T-cell (primary cell): ENCODE measurements around the gene USP8. TPM values are rescaled to one million over a fixed set of nuclear protein-coding genes. Genes with fewer than 3 reads are reported as not detected.

Source experiments
- ATAC-seq, 4 experiments: fragments of 200-7000 bp in 3 of 4; fragments of 150-1000 bp in 1 of 4; cut with Tn5 transposase; replicated peaks in 1 of 4; 1 replicate in 3 of 4; 2 replicates in 1 of 4; pipeline ENCODE4 v1.10.0; 2021; ENCODE audit warnings: moderate library complexity in 3 of 4, mild to moderate bottlenecking in 2 of 4, moderate number of reproducible peaks in 1 of 4
- CTCF ChIA-PET, 2 donors: fragments of 300-600 bp; sonication (Branson Sonifier 250); formaldehyde crosslinking; loops; one replicate each; lab custom pipeline; 2022; ENCODE audit warnings: antibody characterized with exemption in 2 of 2; lab: Charles Lee
- POLR2A ChIA-PET, 2 donors: fragments of 300-600 bp; sonication (Branson Sonifier 250); formaldehyde crosslinking; loops; one replicate each; lab custom pipeline; 2022; ENCODE audit warnings: antibody characterized with exemption in 2 of 2; lab: Charles Lee
- DNase-seq, 35 experiments: peaks; one replicate each; pipeline versions ENCODE4 v3.0.0 to v3.0.0-alpha.2; 2013 to 2023
- H3K27ac ChIP-seq: one replicate; pipeline ENCODE4 v1.5.1; 2013; ENCODE audit warnings: low read length
- H3K27me3 ChIP-seq, 2 experiments: replicated peaks in 1 of 2; 1 replicate in 1 of 2; 2 replicates in 1 of 2; pipeline versions ENCODE4 v1.6.1 to v1.7.0; 2013; ENCODE audit warnings: low read length in 1 of 2, mixed read lengths in 1 of 2; ENCODE audit not compliant: control insufficient read depth in 2 of 2, insufficient read depth in 2 of 2; ENCODE audit errors: extremely low read depth in 1 of 2
- H3K36me3 ChIP-seq, 2 donors: 1 replicate in 1 of 2; 2 replicates in 1 of 2; pipeline versions ENCODE4 v1.6.1 to v1.7.0; 2013; ENCODE audit warnings: low read length in 1 of 2; ENCODE audit not compliant: control insufficient read depth in 2 of 2, insufficient read depth in 1 of 2; ENCODE audit errors: extremely low read depth in 1 of 2
- H3K4me1 ChIP-seq, 2 experiments: 1 replicate in 1 of 2; 2 replicates in 1 of 2; pipeline versions ENCODE4 v1.6.1 to v1.7.0; 2013; ENCODE audit warnings: low read length in 2 of 2, mixed read lengths in 1 of 2; ENCODE audit not compliant: insufficient read depth in 2 of 2, control insufficient read depth in 1 of 2; ENCODE audit errors: extremely low read depth in 1 of 2
- H3K4me3 ChIP-seq, 2 donors: 1 replicate in 1 of 2; 2 replicates in 1 of 2; pipeline versions ENCODE4 v1.5.1 to v1.7.0; 2013; ENCODE audit warnings: mild to moderate bottlenecking in 2 of 2, low read length in 1 of 2, moderate library complexity in 1 of 2; ENCODE audit not compliant: control insufficient read depth in 1 of 2; ENCODE audit errors: extremely low read depth in 1 of 2
- H3K9me3 ChIP-seq: 2 replicates; pipeline ENCODE4 v1.7.0; 2013
- H3K27ac Mint-ChIP-seq, 2 donors: one replicate each; pipeline ENCODE4 v1.8.0; 2020 to 2021; ENCODE audit warnings: mild to moderate bottlenecking in 2 of 2, mixed read lengths in 2 of 2
- H3K27me3 Mint-ChIP-seq, 2 donors: one replicate each; pipeline ENCODE4 v1.8.0; 2021 to 2022; ENCODE audit warnings: mixed read lengths in 2 of 2
- H3K36me3 Mint-ChIP-seq: one replicate; pipeline ENCODE4 v1.8.0; 2021; ENCODE audit warnings: mixed read lengths
- H3K4me1 Mint-ChIP-seq, 3 donors: one replicate each; pipeline ENCODE4 v1.8.0; 2020 to 2022; ENCODE audit warnings: mixed read lengths in 3 of 3, mild to moderate bottlenecking in 1 of 3
- H3K4me3 Mint-ChIP-seq, 3 donors: one replicate each; pipeline ENCODE4 v1.8.0; 2020 to 2022; ENCODE audit warnings: mild to moderate bottlenecking in 3 of 3, mixed read lengths in 3 of 3, moderate library complexity in 3 of 3
- H3K9me3 Mint-ChIP-seq, 3 donors: one replicate each; pipeline ENCODE4 v1.8.0; 2020 to 2022; ENCODE audit warnings: mixed read lengths in 3 of 3
- WGBS: methylation state at CpG from one replicate; pipeline ENCODE4 v1.1.5; 2013; ENCODE audit warnings: missing lambda C conversion rate; ENCODE audit not compliant: insufficient coverage; 5-methylcytosine and 5-hydroxymethylcytosine counted together
- total RNA-seq, 35 experiments: library from RNA in 6 of 35; stranded (reverse) in 6 of 35; fragments of 120-200 nt in 1 of 35; gene quantifications; one replicate each; pipeline versions ENCODE4 v1.2.1 to v1.2.4 and lab custom pipeline; 2013 to 2026

The USP8 gene
- total RNA-seq, 5 donors from 2014 or later (not counting 1 experiment from before 2014, with no cell fraction given), result 45.0 to 56.0 (median 52.7) TPM

GRCh38 chr15:50531766-50532165, 107.6 kb downstream of the USP8 start:
- Histone ChIP-seq H3K9me3 (no peaks in the 10 kb centered on the region), H3K4me3 (no peak overlapping the region), H3K4me1 (no peaks in the 10 kb centered on the region), H3K27ac (no peak overlapping the region), H3K27me3 (no peaks in the 10 kb centered on the region), H3K36me3 (no peaks in the 10 kb centered on the region)
- H3K27me3 Mint-ChIP-seq, result no peaks in the 10 kb centered on the region
- POLR2A ChIA-PET, result interaction anchor here in 1 of 2 donors (0.5 kb wide), 1 partner anchor 12 kb away, joined by 6 read pairs; no protein-coding TSS in a partner anchor
- DNase-seq (no peak), ATAC-seq (no peak)
- H3K4me1 Mint-ChIP-seq, result no peaks in the 10 kb centered on the region
- CTCF ChIA-PET, result interaction anchor here (0.6 to 0.9 kb wide), 2 partner anchors 12 to 91 kb away, joined by 3 read pairs; no protein-coding TSS in a partner anchor
- peaks cover 0 to 4% (median 0%) of the 10 kb centered on the region in 3 donors for H3K9me3 Mint-ChIP-seq
- WGBS, result 75% methylated on average over 2 of the region's 4 CpGs
- H3K36me3 Mint-ChIP-seq, result peaks cover 3% of the 10 kb centered on the region
- H3K4me3 Mint-ChIP-seq, result no peak overlapping the region
- H3K27ac Mint-ChIP-seq, result no peak overlapping the region

- peaks cover 11 to 14% of the 10 kb centered on the region in 2 donors for H3K27me3 Mint-ChIP-seq
- ATAC-seq, result no peak
- H3K4me3 ChIP-seq, result no peak overlapping the region
- no peak overlapping the region for H3K4me3 Mint-ChIP-seq
- H3K36me3 ChIP-seq, result no peaks in the 10 kb centered on the region
- H3K27ac Mint-ChIP-seq, result no peak overlapping the region
- DNase-seq, result no peak
- H3K36me3 Mint-ChIP-seq, result no peaks in the 10 kb centered on the region
- no peaks in the 10 kb centered on the region for H3K9me3 Mint-ChIP-seq
- POLR2A ChIA-PET, result no interaction called here
- CTCF ChIA-PET, result interaction anchor here (0.6 to 1.0 kb wide), 3 partner anchors 12 to 118 kb away, joined by 3 read pairs; no protein-coding TSS in a partner anchor
- no peaks in the 10 kb centered on the region for H3K9me3 ChIP-seq
- no peaks in the 10 kb centered on the region for H3K4me1 ChIP-seq
- peaks cover 0 to 6% of the 10 kb centered on the region in 2 experiments for H3K27me3 ChIP-seq
- WGBS, result no CpG with 5 or more reads among the region's 2 CpGs
- no peaks in the 10 kb centered on the region for H3K4me1 Mint-ChIP-seq
- no peak overlapping the region for H3K27ac ChIP-seq
Observed at GRCh38 chr15:50542887-50543210, 118.6 kb downstream of the USP8 start.

DNA sequence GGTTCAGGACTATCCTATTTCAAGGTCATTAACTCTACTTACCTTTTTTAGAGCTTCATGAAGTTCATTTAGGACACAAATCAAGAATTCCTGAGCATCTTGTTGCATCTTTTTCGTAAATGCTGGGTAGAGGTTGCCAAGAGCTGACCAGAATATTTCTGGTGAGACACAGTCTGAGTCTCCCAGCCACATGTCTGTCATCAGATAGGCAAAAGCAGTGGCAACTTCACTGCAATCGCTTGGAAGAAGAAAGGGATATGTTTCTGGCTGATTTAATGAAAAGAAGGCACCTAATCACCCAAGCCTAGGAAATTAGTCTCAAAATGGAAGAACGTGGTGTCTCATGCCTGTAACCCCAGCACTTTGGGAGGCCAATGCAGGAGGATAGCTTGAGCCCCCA, 119.4 kb downstream of the USP8 start:
- Histone ChIP-seq H3K4me1 (no peaks in the 10 kb centered on the region), H3K27ac (no peak overlapping the region), H3K36me3 (no peaks in the 10 kb centered on the region), H3K9me3 (no peaks in the 10 kb centered on the region), H3K27me3 (peaks cover 0 to 6% of the 10 kb centered on the region in 2 experiments), H3K4me3 (no peak overlapping the region)
- DNase-seq (no peak), ATAC-seq (no peak)
- Mint-ChIP-seq H3K4me3 (no peak overlapping the region), H3K9me3 (no peaks in the 10 kb centered on the region), H3K36me3 (no peaks in the 10 kb centered on the region), H3K4me1 (no peaks in the 10 kb centered on the region), H3K27ac (no peak overlapping the region), H3K27me3 (peaks cover 11 to 14% of the 10 kb centered on the region in 2 donors)
- WGBS, result 58% methylated on average over 2 of the region's 3 CpGs
- POLR2A ChIA-PET, result no interaction called here
- CTCF ChIA-PET, result interaction anchor here (0.9 to 1.0 kb wide), 2 partner anchors 12 to 13 kb away, joined by 3 read pairs; no protein-coding TSS in a partner anchor

GRCh38 chr15:50544368-50544767, 120.2 kb downstream of the USP8 start:
- Histone ChIP-seq H3K4me1 (no peaks in the 10 kb centered on the region), H3K27me3 (peaks cover 0 to 6% of the 10 kb centered on the region in 2 experiments), H3K27ac (no peak overlapping the region), H3K9me3 (no peaks in the 10 kb centered on the region), H3K4me3 (no peak overlapping the region), H3K36me3 (no peaks in the 10 kb centered on the region)
- Mint-ChIP-seq H3K36me3 (no peaks in the 10 kb centered on the region), H3K4me1 (no peaks in the 10 kb centered on the region), H3K27ac (no peak overlapping the region), H3K9me3 (no peaks in the 10 kb centered on the region), H3K27me3 (peaks cover 11 to 14% of the 10 kb centered on the region in 2 donors), H3K4me3 (no peak overlapping the region)
- ChIA-PET CTCF (no interaction called here), POLR2A (interaction anchor here (0.5 to 0.6 kb wide), 3 partner anchors 13 to 402 kb away, joined by 3 to 6 read pairs (median 4); no protein-coding TSS in a partner anchor)
- DNase-seq (no peak), ATAC-seq (no peak)
- WGBS, result 83% methylated on average over 4 of the region's 5 CpGs

GRCh38 chr15:50546566-50546965, 122.4 kb downstream of the USP8 start, which contains the start of gene USP50:
TSS of gene USP50 (minus strand) at chr15:50546666. CDS start at chr15:50546525, 141 bp downstream.
- H3K27ac Mint-ChIP-seq, result no peak within 1 kb of the TSS
- Histone ChIP-seq H3K27ac (no peak within 1 kb of the TSS), H3K4me3 (no peak within 1 kb of the TSS), H3K36me3 (no peaks in the 10 kb centered on the region), H3K4me1 (no peaks in the 10 kb centered on the region), H3K9me3 (no peaks in the 10 kb centered on the region), H3K27me3 (peaks cover 0 to 6% of the 10 kb centered on the region in 2 experiments)
- no peaks in the 10 kb centered on the region for H3K4me1 Mint-ChIP-seq
- no peak within 1 kb of the TSS for H3K4me3 Mint-ChIP-seq
- H3K27me3 Mint-ChIP-seq, result peaks cover 11 to 14% of the 10 kb centered on the region in 2 donors
- ChIA-PET CTCF (no interaction called here), POLR2A (no interaction called here)
- H3K9me3 Mint-ChIP-seq, result no peaks in the 10 kb centered on the region
- H3K36me3 Mint-ChIP-seq, result no peaks in the 10 kb centered on the region
- ATAC-seq, result no peak
- 100% methylated on average over 3 of the region's 5 CpGs for WGBS
- DNase-seq, result no peak

DNA sequence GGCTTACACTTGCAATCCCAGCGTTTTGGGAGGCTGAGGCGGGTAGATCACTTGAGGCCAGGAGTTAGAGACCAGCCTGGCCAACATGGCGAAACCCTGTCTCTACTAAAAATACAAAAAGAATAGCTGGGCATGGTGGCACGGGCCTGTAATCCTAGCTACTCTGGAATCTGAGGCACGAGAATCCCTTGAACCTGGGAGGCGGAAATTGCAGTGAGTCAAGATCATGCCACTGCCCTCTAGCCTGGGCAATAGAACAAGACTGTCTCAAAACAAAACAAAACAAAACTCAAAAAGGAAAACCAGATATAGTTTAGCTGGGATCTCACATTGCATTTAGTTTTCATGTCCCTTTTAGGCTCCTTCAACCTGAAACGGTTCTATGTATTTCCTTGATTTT, 125.1 kb downstream of the USP8 start:
- Mint-ChIP-seq H3K4me3 (no peak overlapping the region), H3K9me3 (no peaks in the 10 kb centered on the region), H3K4me1 (peaks cover 0 to 1% (median 0%) of the 10 kb centered on the region in 3 donors), H3K36me3 (no peaks in the 10 kb centered on the region), H3K27me3 (peaks cover 3 to 9% of the 10 kb centered on the region in 2 donors), H3K27ac (no peak overlapping the region)
- WGBS, result 84% methylated on average over 6 of the region's 7 CpGs
- Histone ChIP-seq H3K36me3 (no peaks in the 10 kb centered on the region), H3K27me3 (no peaks in the 10 kb centered on the region), H3K4me3 (no peak overlapping the region), H3K9me3 (no peaks in the 10 kb centered on the region), H3K4me1 (no peaks in the 10 kb centered on the region), H3K27ac (no peak overlapping the region)
- ATAC-seq (no peak), DNase-seq (no peak)
- CTCF ChIA-PET, result no interaction called here
- POLR2A ChIA-PET, result no interaction called here
